GM11168 (cell line): ENCODE results near the gene GDPD4.

Experiments used
- in situ Hi-C: fragments of 300-500 bp; cut with MboI; formaldehyde crosslinking; loops from one replicate; pipeline ENCODE4 v1.12.0; 2022; ENCODE audit warnings: low sequenced_read_pairs; ENCODE audit not compliant: unreplicated experiment

Gene GDPD4

DNA sequence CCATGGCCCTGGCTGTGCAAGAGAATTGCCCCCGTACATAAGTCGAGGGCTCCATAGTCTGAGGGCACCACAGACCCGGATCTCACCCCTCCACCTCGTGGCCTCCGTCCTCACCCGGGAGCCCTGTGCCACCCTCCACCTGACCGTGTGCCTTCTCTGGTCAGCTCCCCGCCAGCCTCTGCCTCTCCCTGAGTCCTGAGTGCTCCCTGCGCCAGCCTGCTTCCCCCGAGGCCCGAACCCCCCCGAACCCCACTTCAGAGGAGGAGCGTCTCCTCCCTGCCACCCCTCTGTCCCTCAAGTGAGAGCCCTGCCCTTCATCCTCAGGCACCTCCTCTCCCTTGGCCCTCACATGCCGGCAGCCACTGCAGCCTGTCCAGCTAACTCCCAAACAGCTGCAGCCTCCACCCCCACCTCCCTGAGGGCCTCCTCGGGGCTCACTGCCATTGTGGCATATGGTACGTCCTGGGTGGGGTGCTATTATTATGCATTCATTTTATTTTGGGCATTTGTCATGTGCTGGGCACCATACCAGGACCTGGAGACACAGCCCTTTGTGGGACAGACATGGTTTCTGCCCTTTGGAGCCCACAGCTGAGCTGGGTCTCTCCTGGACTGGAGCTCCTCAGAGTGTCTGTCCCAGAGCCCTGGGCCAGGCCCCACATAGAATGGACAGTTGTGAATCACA lies 106.3 kb downstream of the GDPD4 start:
- in situ Hi-C loops = no loop called here

DNA sequence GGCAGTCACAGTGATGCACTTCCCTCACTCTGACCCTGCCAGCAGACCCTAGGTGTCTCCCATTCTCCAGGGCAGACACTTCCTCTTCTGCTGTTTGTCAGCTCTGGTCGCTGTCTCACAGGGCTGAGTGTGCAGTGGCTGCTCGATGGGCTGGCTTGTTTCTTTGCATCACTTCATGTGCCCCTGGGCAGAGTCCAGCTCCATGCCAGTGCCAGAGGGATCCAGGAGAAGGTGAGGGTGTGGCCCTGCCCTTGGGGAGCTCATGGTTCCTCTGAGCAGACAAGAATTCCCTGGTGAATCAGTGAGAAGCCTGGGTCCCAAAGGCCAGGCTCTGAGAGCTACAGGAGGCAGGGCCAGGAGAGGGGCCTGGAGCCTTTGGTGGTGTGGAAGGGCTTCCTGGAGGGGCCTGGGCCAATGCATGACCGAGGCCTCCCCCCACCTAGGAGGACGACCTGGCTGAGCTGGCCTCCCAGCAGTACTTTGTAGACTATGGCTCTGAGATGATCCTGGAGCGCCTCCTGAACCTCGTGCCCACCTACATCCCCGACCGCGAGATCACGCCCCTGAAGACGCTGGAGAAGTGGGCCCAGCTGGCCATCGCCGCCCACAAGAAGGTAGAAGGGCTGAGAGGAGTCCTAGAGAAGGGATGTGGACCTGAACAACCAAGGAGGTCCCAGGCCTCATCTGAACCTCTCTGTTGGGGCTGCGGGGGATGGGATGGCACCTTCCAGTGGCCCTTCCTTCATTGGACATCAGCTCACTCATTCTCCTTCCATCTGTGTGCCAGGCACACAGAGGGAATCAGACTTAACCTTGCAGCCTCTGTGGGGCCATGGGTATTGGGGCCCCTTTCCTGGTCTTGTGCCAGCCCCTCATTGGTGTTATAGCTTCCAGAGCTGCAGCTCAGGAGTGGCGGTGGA lies 107.3 kb downstream of the GDPD4 start:
- in situ Hi-C loops = no loop called here

DNA sequence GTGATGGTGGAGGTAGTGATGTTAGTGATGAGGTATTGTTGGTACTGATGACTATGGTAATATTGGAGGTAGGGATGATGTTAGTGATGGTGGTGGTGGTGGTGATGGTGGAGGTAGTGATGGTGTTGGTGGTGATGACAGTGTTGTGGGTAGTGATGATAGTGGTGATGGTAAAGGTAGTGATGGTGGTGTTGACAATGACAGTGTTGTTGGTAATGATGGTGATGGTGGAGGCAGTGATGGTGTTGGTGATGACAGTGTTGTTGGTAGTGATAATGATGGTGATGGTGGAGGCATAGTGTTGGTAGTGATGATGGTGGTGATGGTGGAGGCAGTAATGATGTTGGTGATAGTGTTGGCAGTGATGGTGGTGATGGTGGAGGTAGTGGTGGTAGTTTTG lies 108.3 kb downstream of the GDPD4 start:
- in situ Hi-C loops = no loop called here

DNA sequence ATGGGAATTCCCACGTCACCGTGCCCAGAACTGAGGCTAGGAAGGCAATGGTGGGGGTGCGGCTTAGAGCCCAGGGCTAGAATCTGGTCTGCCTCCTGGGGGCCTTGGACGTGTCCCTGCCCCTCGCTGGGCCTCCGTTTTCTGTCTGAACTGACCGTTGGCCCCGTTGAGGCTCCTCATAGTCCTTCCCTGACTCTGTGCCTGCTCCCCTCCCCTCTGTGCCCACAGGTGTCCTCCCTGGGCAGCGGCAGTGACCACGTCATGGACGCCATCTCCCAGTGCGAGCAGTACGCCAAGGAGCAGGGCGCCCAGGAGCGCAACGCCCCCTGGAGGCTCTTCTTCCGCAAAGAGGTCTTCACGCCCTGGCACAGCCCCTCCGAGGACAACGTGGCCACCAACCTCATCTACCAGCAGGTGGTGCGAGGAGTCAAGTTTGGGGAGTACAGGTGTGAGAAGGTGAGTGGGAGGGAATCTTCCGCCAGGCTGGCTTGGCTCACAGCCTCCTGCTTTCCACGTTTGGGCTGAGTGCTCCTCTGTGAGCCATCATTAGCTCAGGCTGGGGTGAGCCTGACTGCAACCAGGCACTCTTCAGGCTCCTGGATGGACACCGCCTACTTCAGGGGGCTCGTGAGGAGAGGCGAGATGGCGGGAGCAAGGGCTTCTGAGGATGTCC lies 109.5 kb downstream of the GDPD4 start:
- in situ Hi-C loops = no loop called here

DNA sequence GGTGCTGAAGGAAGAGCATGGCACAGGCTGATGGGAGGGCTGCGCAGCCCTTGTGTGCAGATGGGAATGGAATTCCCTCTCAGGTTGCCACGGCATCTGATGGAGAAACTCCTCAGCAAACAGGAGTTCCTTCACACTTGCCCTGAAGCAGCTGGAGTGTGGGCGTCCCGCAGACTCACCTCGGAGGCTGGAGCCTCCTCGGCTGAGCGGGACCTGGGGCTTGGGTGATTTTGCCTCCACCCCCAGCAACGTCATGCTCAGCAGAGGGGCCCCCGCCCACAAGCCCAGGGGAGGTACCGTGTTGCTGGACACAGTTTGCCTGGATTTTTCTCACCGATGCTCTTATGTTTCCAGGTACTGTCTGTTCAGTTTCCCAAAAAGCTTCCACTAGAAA lies 110.1 kb downstream of the GDPD4 start:
- in situ Hi-C loops = no loop called here

DNA sequence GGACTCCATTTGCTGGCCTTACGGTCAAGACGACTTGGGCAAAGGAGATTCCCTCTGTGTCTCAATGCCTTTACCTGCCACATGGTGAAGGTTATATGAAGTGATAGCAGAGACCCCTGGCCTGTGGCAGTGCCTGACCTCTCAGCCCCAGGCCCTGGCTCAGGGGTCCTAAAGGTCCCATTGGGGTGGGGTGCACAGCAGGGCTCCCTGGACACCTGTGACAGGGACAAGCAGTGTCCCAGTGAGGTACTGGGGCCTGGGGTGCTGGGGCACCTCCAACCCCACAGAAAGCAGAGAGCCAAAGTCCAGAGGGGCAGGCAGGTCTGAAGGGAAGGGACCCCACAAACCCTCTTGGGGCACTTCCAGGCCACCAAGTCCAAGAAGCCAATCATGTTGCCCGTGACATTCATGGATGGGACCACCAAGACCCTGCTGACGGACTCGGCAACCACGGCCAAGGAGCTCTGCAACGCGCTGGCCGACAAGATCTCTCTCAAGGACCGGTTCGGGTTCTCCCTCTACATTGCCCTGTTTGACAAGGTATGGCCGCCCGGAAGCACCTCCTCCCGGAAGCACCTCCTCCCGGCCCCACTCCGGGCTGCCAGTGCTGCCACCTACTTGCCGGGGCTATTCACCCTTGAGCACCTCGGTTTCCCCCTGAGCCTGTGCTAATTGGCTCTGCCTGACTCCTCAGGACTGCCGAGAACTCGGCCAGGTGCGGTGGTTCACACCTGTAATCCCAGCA lies 111.0 kb downstream of the GDPD4 start:
- in situ Hi-C loops = no loop called here

DNA sequence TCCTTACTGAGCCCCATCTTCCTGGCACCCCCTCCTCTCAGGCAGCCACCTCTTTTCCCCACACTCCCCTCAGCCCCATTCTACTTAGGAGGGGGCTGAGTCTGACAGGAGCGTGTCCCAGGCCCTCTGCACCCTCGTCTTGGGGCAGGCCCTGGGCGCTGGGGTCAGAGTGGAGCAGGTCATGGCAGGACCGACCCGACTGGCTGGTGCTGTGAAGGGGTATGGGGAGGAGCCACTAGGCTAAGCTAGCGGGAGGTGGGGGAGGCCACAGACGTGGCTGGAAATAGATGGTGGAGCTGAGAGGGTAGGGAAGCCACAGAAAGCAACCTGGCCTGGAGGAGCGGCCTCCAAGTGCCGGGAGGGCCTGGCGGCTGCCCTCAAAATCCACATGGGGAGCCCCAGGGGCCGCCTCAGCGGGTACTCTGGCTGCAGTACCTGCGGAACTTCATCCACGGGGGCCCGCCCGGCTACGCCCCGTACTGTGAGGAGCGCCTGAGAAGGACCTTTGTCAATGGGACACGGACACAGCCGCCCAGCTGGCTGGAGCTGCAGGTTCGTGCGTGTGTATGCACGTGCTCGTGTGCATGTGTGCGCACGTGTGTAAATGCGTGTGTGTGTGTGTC lies 111.8 kb downstream of the GDPD4 start:
- in situ Hi-C loops = no loop called here

DNA sequence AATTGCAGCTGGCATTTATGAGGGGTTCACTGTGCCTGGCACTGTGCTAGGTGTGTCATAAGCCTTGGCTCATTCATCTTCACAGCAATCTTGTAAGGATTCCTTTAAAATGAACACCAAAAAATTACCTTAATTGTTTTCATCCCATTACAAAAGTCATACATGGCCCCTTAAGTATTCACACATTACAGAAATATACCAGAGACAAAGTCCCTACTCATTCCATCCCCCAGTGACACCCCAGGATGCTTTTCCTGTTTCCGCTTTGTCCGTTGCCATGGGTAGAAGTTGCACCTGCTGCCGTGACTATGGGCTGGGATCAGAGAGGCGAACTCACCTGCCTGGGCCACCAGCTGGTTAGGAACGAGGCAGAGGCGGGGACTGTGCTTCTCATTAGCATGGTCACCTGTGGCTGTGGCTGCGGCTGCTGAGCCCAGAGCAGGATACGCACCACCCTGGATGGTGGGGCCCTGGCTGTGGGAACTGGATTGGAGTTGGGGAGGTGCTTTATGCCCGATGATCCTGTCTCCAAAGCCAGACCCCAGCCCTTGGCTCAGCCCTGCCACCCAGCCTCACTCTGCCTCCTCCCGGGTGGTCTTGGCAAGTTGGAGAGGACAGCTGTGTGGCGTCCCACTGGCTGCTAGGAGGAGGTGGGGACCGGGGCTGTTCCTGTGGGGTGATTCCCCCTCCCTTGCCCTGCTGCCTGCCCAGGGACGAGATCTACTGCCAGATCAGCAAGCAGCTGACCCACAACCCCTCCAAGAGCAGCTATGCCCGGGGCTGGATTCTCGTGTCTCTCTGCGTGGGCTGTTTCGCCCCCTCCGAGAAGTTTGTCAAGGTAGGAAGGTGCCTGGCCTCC lies 112.6 kb downstream of the GDPD4 start:
- in situ Hi-C loops = no loop called here

DNA sequence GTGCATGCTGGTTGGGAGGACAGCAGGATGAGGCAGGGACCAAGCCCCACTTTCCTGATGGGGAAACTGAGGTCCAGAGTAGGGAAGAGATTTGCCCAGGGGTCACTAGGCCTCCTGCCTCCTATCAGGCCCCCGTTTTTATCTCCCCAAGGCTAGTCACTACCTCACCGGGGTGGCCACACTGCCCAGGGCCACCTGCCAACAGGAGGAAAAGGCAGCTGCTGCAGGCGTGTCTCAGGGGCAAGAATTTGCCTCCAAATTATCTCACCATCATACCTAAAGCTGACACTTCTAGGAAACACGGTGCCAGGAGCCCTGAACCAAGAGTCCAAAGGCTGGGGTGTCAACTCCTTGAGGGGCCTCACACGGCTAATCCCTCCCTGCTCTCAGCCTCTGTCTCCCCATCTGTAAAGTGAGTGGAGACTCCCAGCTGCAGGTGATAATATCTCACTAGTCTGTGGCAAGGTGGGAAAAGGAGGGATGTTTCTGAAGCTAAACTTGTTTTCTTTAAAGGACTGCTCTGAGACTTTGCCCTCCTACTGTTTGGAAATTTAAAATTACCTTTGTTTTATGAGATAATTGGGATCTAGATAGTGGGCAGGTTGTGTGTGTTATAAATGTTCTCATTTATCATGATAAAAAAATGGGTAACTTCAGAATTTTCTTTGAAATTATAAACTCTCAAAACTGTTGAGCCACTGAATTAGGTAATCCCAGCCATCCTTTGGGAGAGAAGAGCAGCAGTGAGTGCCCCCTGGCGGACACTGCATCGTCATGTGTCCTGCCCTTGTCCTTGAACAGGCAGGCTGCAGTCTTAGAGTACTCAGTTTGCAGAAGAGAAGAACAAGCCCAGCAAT lies 113.5 kb downstream of the GDPD4 start:
- in situ Hi-C loops = no loop called here

DNA sequence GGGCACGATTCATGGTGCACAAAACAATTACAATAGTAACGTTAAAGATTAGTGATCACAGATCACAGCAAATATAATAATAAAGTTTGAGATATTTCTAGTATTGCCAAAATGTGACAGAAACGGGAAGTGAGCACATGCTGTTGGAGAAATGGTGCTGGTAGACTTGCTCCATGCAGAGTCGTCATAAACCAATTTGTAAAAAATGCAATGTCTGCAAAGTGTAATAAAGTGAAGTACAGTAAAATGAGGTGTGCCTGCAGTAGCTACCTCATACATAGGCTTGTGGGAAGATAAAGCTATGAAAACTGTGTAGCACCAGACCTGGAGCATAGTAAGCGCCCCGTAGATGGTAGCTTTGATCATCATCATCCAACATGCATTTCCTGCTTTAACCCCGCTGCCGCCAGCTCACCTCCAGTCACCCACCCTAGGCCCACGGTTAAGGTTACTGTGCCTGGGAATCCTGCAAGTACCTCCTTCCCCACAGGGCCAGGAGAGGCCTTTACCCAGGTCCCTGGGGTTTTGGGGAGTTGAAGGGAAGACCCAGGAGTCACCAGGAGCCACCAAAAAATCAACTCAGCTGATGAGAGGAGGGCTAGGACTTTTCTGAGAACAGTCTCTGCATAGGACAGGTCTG lies 114.3 kb downstream of the GDPD4 start:
- in situ Hi-C loops = no loop called here

DNA sequence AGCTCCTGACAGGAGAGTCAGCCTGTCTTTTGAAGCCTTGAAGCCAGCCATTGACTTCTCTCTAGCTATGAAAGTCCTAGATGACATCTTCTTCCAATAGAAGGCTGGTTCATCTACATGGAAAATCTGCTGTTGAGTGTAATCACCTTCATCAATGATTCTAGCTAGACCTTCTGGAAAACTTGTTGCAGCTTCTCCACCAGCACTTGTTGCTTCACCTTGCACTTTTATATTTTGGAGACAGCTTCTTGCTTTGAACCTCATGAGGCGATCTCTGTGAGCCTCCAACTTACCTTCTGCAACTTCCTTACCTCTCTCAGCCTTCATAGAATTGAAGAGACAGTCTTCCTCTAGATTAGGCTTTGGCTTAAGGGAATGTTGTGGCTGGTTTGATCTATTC lies 115.2 kb downstream of the GDPD4 start:
- in situ Hi-C loops = no loop called here

DNA sequence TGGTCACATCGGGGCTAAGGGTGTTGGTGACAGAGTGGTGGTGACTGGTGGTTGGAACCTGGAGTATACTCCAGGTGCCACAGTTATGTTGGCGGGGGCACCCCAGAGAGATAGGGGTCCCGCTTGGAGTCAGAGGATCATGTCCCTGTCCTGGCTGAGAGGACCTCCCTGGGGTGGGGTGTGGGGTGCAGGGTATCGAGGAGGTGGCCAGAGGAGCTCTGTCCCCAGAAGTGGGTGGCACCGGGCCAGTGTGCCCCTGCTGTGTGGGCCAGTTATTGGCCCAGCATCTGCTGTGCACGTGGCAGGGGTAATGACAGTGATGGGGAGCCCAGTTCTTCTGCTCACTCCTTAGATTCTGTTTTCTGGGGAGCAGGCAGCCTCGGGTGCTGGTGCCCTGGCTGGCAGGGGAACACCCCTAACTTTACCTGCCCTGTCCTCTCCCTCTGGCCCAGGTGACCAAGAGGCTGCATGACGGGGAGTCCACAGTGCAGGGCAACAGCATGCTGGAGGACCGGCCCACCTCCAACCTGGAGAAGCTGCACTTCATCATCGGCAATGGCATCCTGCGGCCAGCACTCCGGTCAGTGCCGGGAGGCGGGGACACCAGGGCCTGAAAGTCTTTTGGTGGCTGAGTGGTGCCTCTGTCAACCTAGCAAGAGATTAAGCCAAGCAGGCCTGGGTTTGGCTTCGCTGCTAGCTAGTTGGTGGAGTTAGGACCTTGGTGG lies 117.2 kb downstream of the GDPD4 start:
- in situ Hi-C loops = no loop called here

DNA sequence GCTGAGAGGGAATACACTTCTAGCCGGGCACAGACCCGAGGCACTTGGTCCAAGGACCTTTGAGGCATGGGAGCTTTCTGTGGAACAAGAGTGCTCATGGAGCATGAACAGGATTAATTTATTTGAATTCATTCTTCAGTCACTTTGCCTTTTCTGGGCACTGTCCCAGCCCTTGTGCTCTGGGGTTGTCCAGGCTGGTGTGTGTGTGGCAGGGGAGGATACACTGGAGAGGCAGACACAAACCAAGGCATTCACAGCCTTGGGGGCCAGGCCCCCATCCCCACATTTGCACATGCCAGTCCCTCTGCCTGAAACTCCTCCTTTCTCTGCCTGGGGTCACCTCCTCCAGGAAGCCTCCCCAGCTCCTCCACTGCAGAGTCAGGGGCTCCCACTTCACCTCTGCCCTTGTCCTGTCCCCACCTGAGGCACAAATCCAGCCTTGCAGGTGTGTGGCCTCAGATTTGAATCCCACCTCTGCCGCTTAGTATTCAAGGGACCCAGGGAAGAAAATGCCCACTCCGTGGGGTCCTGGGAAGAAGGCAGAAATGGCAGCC lies 118.0 kb downstream of the GDPD4 start:
- in situ Hi-C loops = no loop called here

DNA sequence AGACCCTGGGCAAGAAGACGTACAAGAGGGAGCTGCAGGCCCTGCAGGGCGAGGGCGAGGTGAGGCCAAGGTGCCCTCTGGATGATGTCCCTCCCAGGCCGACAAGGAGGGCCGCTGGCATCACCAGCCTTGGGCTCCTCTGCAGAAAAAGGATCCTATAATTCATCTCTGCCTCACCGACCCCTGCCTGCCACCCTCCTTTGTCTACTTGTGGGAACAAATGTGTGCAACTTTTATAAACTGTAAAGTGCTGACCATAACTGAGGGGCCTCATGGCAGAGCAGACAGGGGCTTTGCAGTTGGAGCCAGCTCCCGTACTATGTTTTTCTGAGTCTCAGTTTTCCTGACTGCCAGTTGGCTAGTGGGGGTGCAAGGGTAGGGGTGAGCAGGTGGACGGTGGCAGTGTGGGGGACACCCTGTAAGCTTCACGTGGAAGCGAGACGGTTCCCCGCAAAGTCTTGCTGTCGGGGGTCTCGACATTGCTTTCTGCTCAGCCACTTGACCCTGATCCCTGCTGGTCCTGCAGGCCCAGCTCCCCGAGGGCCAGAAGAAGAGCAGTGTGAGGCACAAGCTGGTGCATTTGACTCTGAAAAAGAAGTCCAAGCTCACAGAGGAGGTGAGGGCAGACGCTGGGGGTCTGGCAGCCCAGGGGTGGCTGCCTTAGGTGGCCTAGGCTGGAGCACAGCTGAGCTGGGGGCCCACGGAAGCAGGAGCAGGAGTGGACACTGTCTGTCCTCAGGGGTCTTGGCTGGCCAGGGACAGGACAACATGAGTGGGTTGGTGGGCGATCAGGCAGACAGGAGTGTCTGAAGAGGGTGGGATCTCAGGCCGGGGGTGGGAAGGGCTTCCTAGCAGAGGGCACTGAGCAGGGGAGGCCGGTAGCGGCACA lies 118.7 kb downstream of the GDPD4 start:
- in situ Hi-C loops = no loop called here

DNA sequence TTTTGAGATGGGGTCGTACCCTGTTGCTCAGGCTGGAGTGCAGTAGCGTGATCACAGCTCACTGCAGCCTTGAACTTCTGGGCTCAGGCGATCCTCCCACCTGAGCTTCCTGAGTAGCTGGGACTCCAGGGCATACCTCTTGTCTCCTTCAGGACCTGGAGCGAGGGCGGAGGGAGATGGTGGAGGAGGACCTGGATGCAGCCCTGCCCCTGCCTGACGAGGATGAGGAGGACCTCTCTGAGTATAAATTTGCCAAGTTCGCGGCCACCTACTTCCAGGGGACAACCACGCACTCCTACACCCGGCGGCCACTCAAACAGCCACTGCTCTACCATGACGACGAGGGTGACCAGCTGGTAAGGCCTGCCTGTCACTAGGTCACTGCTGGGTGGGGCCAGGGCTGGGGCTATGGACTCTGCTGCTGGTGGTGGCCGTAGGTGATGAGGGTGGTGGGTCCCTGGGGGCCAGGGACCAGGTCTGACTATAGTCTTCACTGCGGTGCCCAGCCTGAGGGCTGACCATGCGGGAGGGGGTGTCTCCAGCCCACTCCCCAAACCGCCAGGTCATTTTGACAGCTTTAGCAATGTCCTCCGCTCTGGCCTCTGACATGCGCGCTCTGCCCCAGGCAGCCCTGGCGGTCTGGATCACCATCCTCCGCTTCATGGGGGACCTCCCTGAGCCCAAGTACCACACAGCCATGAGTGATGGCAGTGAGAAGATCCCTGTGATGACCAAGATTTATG lies 119.5 kb downstream of the GDPD4 start:
- in situ Hi-C loops = no loop called here
